Psoas muscle (tissue), 8 donors: Measurements from ENCODE around the gene UBC. TPM values are rescaled to one million over a fixed set of nuclear protein-coding genes. Genes with fewer than 3 reads are reported as not detected.
A peak's percentile ranks its signal among the peaks of the same experiment; 100 is the strongest.

Experiments used
- ATAC-seq, 4 donors: fragments of 200-7000 bp; cut with Tn5 transposase; one replicate each; pipeline ENCODE4 v1.9.1; 2020; ENCODE audit warnings: moderate library complexity in 3 of 4, mild to moderate bottlenecking in 2 of 4
- DNase-seq, 2 donors: peaks; one replicate each; pipeline ENCODE4 v3.0.0-alpha.2; 2020
- H3K27ac ChIP-seq: fragments of 200-600 bp; one replicate; pipeline ENCODE4 v1.8.0; 2022
- H3K27me3 ChIP-seq, 3 donors: fragments of 200-600 bp in 1 of 3; one replicate each; pipeline versions ENCODE4 v1.6.1 to v1.8.0; 2013 to 2022; ENCODE audit warnings: low read length in 2 of 3, mild to moderate bottlenecking in 2 of 3, moderate library complexity in 1 of 3; ENCODE audit not compliant: insufficient read depth in 3 of 3
- H3K36me3 ChIP-seq, 2 donors: fragments of 200-600 bp in 1 of 2; one replicate each; pipeline versions ENCODE4 v1.6.1 to v1.8.0; 2013 to 2022; ENCODE audit warnings: low read depth in 1 of 2, mild to moderate bottlenecking in 1 of 2, moderate library complexity in 1 of 2; ENCODE audit not compliant: insufficient read depth in 1 of 2
- H3K4me1 ChIP-seq: fragments of 200-600 bp; one replicate; pipeline ENCODE4 v1.8.0; 2022
- H3K4me3 ChIP-seq: fragments of 200-600 bp; one replicate; pipeline ENCODE4 v1.8.0; 2022; ENCODE audit warnings: mild to moderate bottlenecking
- H3K9me3 ChIP-seq: fragments of 200-600 bp; one replicate; pipeline ENCODE4 v1.8.0; 2022
- CTCF ChIP-seq: fragments of 200-600 bp; IDR thresholded peaks from one replicate; pipeline ENCODE4 v1.8.0; 2022; ENCODE audit warnings: antibody characterized with exemption
- WGBS, 3 donors: extraction: QIAGEN DNeasy Blood & Tissue Kit; methylation state at CpG; one replicate each; pipeline versions ENCODE4 v1.1.6 to v1.1.7; 2013; 5-methylcytosine and 5-hydroxymethylcytosine counted together
- intact Hi-C, 2 donors: fragments of 100-400 bp; cut with DNase I; formaldehyde crosslinking; loops; one replicate each; pipeline versions ENCODE4 v1.11.0 to v1.14.2; 2022
- polyA plus RNA-seq, 3 donors: library from polyadenylated mRNA; stranded (reverse); fragments of 200-250 nt; gene quantifications; one replicate each; pipeline ENCODE4 v1.2.3, GENCODE V29; 2013
- total RNA-seq, 4 donors: library from RNA; stranded (reverse); fragmentation: NEBNext Ultra II Directional in 2 of 4; extraction: Animal tissue kit (Norgen Biotek cat#: 25700) in 2 of 4; gene quantifications; one replicate each; pipeline versions ENCODE4 v1.2.1 to v1.2.4, GENCODE V29; 2021 to 2023
- donor health status: healthy with polysubstance abuse.
- donor health status: DM: no; HTN: no; CAD: no; lungs with moderate emphysema.
- donor health status: Bipolar disorder and iron deficiency.
- donor health status: healthy.
- donor health status: DM: yes; HTN: yes; CAD: no.
- donor health status: DM: no; HTN: no; CAD: no.
- donor health status: DM: no; HTN: no; CAD: no.
- donor health status: DM: yes; HTN: yes; CAD: no.

UBC gene
- total and polyA plus RNA-seq, 7 donors = 2,036 to 18,039 (median 2,719) TPM

GRCh38 chr12:124861898-124862676 lies 52.4 kb downstream of the UBC start:
- H3K27ac ChIP-seq = peak overlapping the region; percentile 75
- H3K36me3 ChIP-seq = peaks cover 0 to 9% of the 10 kb centered on the region in 2 donors
- intact Hi-C loops = no loop called here
- ATAC-seq = no peak
- TF ChIP-seq CTCF = no peak
- 46 to 69% (median 52%) methylated on average over 8 of the region's 8 CpGs for WGBS, 3 donors
- H3K4me3 ChIP-seq = peak overlapping the region; percentile 71
- DNase-seq = no peak
- H3K27me3 ChIP-seq = no peaks in the 10 kb centered on the region
- no peaks in the 10 kb centered on the region for H3K4me1 ChIP-seq
- no peaks in the 10 kb centered on the region for H3K9me3 ChIP-seq

Other genes starting within 250 kb of the UBC start
- 10 to 100 TPM in 2 of 4 donors, 1 to 10 TPM in 2; 9.1 to 19.6 (median 12.6) TPM for gene SCARB1, start 50.8 kb downstream of the UBC start, total RNA-seq
- gene SCARB1, start 50.8 kb downstream of the UBC start, polyA plus RNA-seq = 1 to 10 TPM; 5.7 to 8.6 (median 7.9) TPM
- 10 to 100 TPM; 15.0 to 29.4 (median 26.8) TPM for gene DHX37, start 74.5 kb upstream of the UBC start, total RNA-seq
- 10 to 100 TPM; 21.6 to 49.7 (median 29.4) TPM for gene DHX37, start 74.5 kb upstream of the UBC start, polyA plus RNA-seq
- 1 to 10 TPM; 1.1 to 2.8 (median 1.4) TPM for gene BRI3BP, start 79.0 kb upstream of the UBC start, total RNA-seq
- 1 to 10 TPM in 2 of 3 donors, under 1 TPM in 1; 0.72 to 2.8 (median 2.3) TPM for gene BRI3BP, start 79.0 kb upstream of the UBC start, polyA plus RNA-seq
- 1 to 10 TPM; 4.0 to 9.5 (median 5.4) TPM for gene AACS, start 150.8 kb upstream of the UBC start, total RNA-seq
- 1 to 10 TPM; 3.2 to 6.4 (median 5.7) TPM for gene AACS, start 150.8 kb upstream of the UBC start, polyA plus RNA-seq